ENCODE measurements around the gene FASTK. TPM values are rescaled to one million over a fixed set of nuclear protein-coding genes. Genes with fewer than 3 reads are reported as not detected.

Gene FASTK
- total and polyA plus RNA-seq, 12 donors, result 65.0 to 246 (median 77.1) TPM

DNA sequence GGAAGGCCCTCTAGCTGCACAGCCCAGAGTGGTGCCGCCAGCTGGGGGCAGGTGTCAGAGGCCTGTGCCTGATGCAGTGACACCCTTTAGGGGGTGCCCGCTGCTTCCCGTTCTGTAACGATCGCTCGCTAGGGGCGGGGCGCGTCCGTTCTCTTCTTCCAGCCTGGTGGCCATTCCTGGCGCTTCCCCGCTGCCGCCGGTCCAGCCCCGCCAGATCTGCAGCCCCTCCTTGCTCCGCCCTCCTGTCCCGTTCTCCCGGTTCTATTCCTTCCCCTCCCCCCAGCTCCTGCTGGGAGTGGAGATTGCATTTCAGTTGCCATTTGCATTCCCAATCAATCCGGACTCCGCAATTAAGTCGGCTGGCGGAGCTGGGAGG is 44.8 kb upstream of the FASTK start:
- peak in 7 of 9 donors; percentile 4 to 52 (median 40) for TF ChIP-seq CTCF (IDR thresholded peaks at IDR 0.05)
- DNase-seq, result peak; percentile 50 to 66
- WGBS, 2 donors, result 1 to 17% methylated on average over 22 of the region's 22 CpGs
- Histone ChIP-seq H3K36me3 (peaks cover 0 to 72% (median 19%) of the 10 kb centered on the region in 9 donors), H3K9me3 (no peaks in the 10 kb centered on the region), H3K4me1 (peaks cover 3 to 28% (median 15%) of the 10 kb centered on the region in 9 donors), H3K27ac (peak overlapping the region in 5 of 10 donors; percentile 38 to 58 (median 55)), H3K4me3 (peak overlapping the region in 9 of 10 donors; percentile 23 to 65 (median 59)), H3K27me3 (no peaks in the 10 kb centered on the region)
- peak; percentile 41 to 71 (median 60) for ATAC-seq
- intact Hi-C loops (cut with DNase I), result loop anchor here (1.0 to 10.0 kb wide), 8 partner anchors 46 to 179 kb away; partner anchors contain the start of gene SMARCD3 (in 5 of the 10)

DNA sequence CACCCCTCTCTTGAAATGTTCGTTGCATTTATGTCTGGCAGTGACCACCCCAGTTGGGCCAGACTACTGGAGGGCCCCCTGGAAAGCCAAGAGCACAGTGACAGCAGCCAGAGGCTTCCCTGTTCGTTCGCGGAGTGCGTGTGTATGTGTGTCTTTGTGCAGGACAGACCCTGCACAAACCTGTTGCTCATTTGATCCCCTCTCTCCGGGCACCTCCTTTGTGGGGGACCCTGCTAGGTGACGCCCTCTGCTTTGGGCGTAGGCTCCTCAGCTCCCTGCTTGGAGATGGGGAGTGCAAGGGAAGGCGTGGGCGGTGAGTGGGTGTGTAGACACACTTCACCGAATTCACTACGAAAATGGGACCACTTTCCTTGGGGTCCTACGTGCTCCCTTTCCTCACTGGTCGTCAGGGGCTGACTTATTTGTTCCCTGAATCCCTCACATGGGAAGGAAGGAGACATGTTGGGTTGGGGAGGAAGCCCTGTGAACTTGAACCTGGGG is 44.3 kb upstream of the FASTK start:
- Histone ChIP-seq H3K4me3 (peak overlapping the region in 7 of 10 donors; percentile 52 to 65 (median 61)), H3K4me1 (peaks cover 3 to 28% (median 15%) of the 10 kb centered on the region in 9 donors), H3K36me3 (peaks cover 0 to 72% (median 24%) of the 10 kb centered on the region in 9 donors), H3K9me3 (no peaks in the 10 kb centered on the region), H3K27ac (peak overlapping the region in 2 of 10 donors; percentile 38 to 58), H3K27me3 (no peaks in the 10 kb centered on the region)
- 85 to 93% methylated on average over 14 of the region's 14 CpGs for WGBS, 2 donors
- no peak for TF ChIP-seq CTCF (IDR thresholded peaks at IDR 0.05)
- DNase-seq, result no peak
- ATAC-seq, result no peak
- intact Hi-C loops (cut with DNase I), result loop anchor here (1.0 to 10.0 kb wide), 12 partner anchors 46 to 180 kb away; partner anchors contain the start of genes SMARCD3 (in 5 of the 10) and ABCF2 (in 2 of the 10)

- Histone ChIP-seq H3K36me3 (peaks cover 0 to 72% (median 27%) of the 10 kb centered on the region in 9 donors), H3K9me3 (no peaks in the 10 kb centered on the region), H3K4me1 (peaks cover 3 to 28% (median 15%) of the 10 kb centered on the region in 9 donors), H3K27me3 (no peaks in the 10 kb centered on the region), H3K4me3 (no peak overlapping the region), H3K27ac (no peak overlapping the region)
- intact Hi-C loops (cut with DNase I), result loop anchor here (1.0 to 10.0 kb wide), 11 partner anchors 48 to 180 kb away; partner anchors contain the start of genes SMARCD3 (in 5 of the 10) and ABCF2 (in 2 of the 10)
- ATAC-seq (no peak), DNase-seq (no peak)
- no peak for TF ChIP-seq CTCF (IDR thresholded peaks at IDR 0.05)
- WGBS, 2 donors, result 88 to 89% methylated on average over 7 of the region's 7 CpGs
These were observed 43.9 kb upstream of the FASTK start for GRCh38 chr7:151124481-151124880.

DNA sequence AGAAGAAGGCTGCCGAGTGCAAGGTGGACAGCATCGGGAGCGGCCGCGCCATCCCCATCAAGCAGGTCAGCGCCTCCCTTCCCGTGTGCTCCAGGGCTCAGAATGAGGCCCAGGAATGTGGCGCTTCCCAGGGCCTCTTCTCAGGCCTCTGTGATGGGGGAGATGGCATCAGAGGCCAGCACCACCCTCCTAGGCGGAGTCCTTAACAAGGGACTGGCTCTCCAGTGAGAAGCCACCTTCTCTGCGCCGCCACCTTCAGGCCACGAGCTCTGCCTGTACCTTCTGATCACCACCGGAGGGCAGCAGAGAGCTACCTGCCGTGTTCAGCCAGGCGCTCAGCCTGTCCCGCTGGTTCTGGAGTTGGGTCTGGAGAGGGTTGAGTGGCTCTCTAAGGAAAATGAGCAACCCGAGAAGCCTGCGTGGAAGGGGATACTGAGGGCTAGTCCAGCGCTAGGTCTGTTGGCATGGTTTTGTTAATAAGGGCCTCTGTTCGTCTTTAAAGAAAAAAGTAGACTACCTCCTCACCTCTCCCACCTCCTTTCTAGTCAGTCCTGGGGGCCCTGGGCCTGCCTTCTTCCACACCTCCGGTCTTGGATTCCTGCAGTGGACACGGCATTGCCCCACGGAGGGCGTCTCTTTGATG is 43.3 kb upstream of the FASTK start:
- ATAC-seq, result peak; percentile 65 to 87 (median 76)
- Histone ChIP-seq H3K27me3 (no peaks in the 10 kb centered on the region), H3K36me3 (peaks cover 0 to 72% (median 27%) of the 10 kb centered on the region in 9 donors), H3K4me3 (no peak overlapping the region), H3K27ac (no peak overlapping the region), H3K4me1 (peaks cover 3 to 28% (median 15%) of the 10 kb centered on the region in 9 donors), H3K9me3 (no peaks in the 10 kb centered on the region)
- WGBS, 2 donors, result 43 to 49% methylated on average over 24 of the region's 24 CpGs
- TF ChIP-seq CTCF (IDR thresholded peaks at IDR 0.05), result peak; percentile 91 to 99 (median 98)
- intact Hi-C loops (cut with DNase I), result loop anchor here (1.0 to 10.0 kb wide), 11 partner anchors 48 to 181 kb away; partner anchors contain the start of genes SMARCD3 (in 5 of the 10) and ABCF2 (in 2 of the 10)
- DNase-seq, result peak; percentile 81 to 88
